Mesothelial cell of epicardium (in vitro differentiated cells): ENCODE results near the gene SPOCK2. TPM values are rescaled to one million over a fixed set of nuclear protein-coding genes. Genes with fewer than 3 reads are reported as not detected.

Experiments used
- DNase-seq, 2 experiments: peaks; one replicate each; pipeline ENCODE4 v3.0.0; 2021; ENCODE audit warnings: low spot score in 2 of 2; ENCODE audit not compliant: unreplicated experiment in 2 of 2
- H3K27ac Mint-ChIP-seq: 2 replicates; pipeline ENCODE4 v1.8.0; 2021; ENCODE audit warnings: mixed read lengths
- H3K27me3 Mint-ChIP-seq: 2 replicates; pipeline ENCODE4 v1.8.0; 2021; ENCODE audit warnings: low read depth, mixed read lengths
- H3K36me3 Mint-ChIP-seq: 2 replicates; pipeline ENCODE4 v1.8.0; 2021; ENCODE audit warnings: mixed read lengths
- H3K4me1 Mint-ChIP-seq: 2 replicates; pipeline ENCODE4 v1.8.0; 2021; ENCODE audit warnings: mixed read lengths
- H3K4me3 Mint-ChIP-seq: 2 replicates; pipeline ENCODE4 v1.8.0; 2021; ENCODE audit warnings: mild to moderate bottlenecking, moderate library complexity, mixed read lengths
- H3K9me3 Mint-ChIP-seq: 2 replicates; pipeline ENCODE4 v1.8.0; 2021; ENCODE audit warnings: mixed read lengths
- CTCF ChIP-seq: fragments of 200-600 bp; sonication (generic); IDR thresholded peaks from one replicate; pipeline ENCODE4 v1.5.0; 2021; ENCODE audit warnings: antibody characterized with exemption; ENCODE audit not compliant: unreplicated experiment
- total RNA-seq: library from RNA; stranded (reverse); gene quantifications from 3 replicates; pipeline ENCODE4 v1.2.1, GENCODE V29; 2021

Gene SPOCK2
- total RNA-seq, 1 donor from 2014 or later: 28.5 TPM

- H3K9me3 Mint-ChIP-seq: peaks cover 8% of the 10 kb centered on the region
- H3K27me3 Mint-ChIP-seq: no peaks in the 10 kb centered on the region
- H3K4me3 Mint-ChIP-seq: no peak overlapping the region
- no peak for TF ChIP-seq CTCF
- no peak for DNase-seq
- H3K27ac Mint-ChIP-seq: no peak overlapping the region
- H3K36me3 Mint-ChIP-seq: no peaks in the 10 kb centered on the region
- peaks cover 25% of the 10 kb centered on the region for H3K4me1 Mint-ChIP-seq
Measured at GRCh38 chr10:72025400-72025799, 63.0 kb downstream of the SPOCK2 start.

GRCh38 chr10:72024596-72024995 is 63.8 kb downstream of the SPOCK2 start:
- no peak for TF ChIP-seq CTCF
- peaks cover 8% of the 10 kb centered on the region for H3K9me3 Mint-ChIP-seq
- H3K27me3 Mint-ChIP-seq: no peaks in the 10 kb centered on the region

GRCh38 chr10:72022228-72022627 is 66.1 kb downstream of the SPOCK2 start:
- Mint-ChIP-seq H3K4me1 (peaks cover 27% of the 10 kb centered on the region), H3K36me3 (no peaks in the 10 kb centered on the region), H3K27ac (no peak overlapping the region), H3K27me3 (no peaks in the 10 kb centered on the region), H3K4me3 (no peak overlapping the region), H3K9me3 (peaks cover 4% of the 10 kb centered on the region)
- no peak for DNase-seq
- TF ChIP-seq CTCF: no peak

More at GRCh38 chr10:72024596-72024995, 63.8 kb downstream of the SPOCK2 start:
- no peak for DNase-seq
- Mint-ChIP-seq H3K36me3 (no peaks in the 10 kb centered on the region), H3K4me3 (no peak overlapping the region), H3K27ac (no peak overlapping the region), H3K4me1 (peaks cover 28% of the 10 kb centered on the region)

GRCh38 chr10:72020914-72021809 is 67.2 kb downstream of the SPOCK2 start:
- Mint-ChIP-seq H3K4me3 (no peak overlapping the region), H3K4me1 (peaks cover 33% of the 10 kb centered on the region), H3K36me3 (no peaks in the 10 kb centered on the region), H3K27me3 (no peaks in the 10 kb centered on the region), H3K9me3 (no peaks in the 10 kb centered on the region), H3K27ac (peak overlapping the region; percentile 23)
- TF ChIP-seq CTCF: no peak
- DNase-seq: no peak

GRCh38 chr10:72019085-72019876 is 69.1 kb downstream of the SPOCK2 start:
- Mint-ChIP-seq H3K4me3 (no peak overlapping the region), H3K36me3 (no peaks in the 10 kb centered on the region), H3K27ac (no peak overlapping the region), H3K27me3 (no peaks in the 10 kb centered on the region), H3K9me3 (no peaks in the 10 kb centered on the region), H3K4me1 (peaks cover 35% of the 10 kb centered on the region)
- TF ChIP-seq CTCF: no peak
- DNase-seq: no peak
